B cell (primary cell): ENCODE data around the gene ATP6V1B1. TPM values are rescaled to one million over a fixed set of nuclear protein-coding genes. Genes with fewer than 3 reads are reported as not detected.

Experiments
- ATAC-seq: fragments of 200-7000 bp; cut with Tn5 transposase; one replicate; pipeline ENCODE4 v1.10.0; 2021; ENCODE audit warnings: low read depth, mild to moderate bottlenecking, moderate number of reproducible peaks, moderate library complexity
- CTCF ChIA-PET: fragments of 350-600 bp; sonication (Branson Sonifier 250); formaldehyde crosslinking; loops from one replicate; lab custom pipeline; 2021; ENCODE audit warnings: antibody characterized with exemption, inconsistent platforms; lab: Charles Lee
- POLR2A ChIA-PET: fragments of 350-600 bp; sonication (Branson Sonifier 250); formaldehyde crosslinking; loops from one replicate; lab custom pipeline; 2021; ENCODE audit warnings: antibody characterized with exemption; lab: Charles Lee
- DNase-seq: peaks from one replicate; pipeline ENCODE4 v3.0.0; 2013
- H2AFZ ChIP-seq: 2 replicates; pipeline ENCODE4 v1.6.1; 2012; ENCODE audit warnings: mild to moderate bottlenecking, low read depth, low read length; ENCODE audit not compliant: insufficient read depth, poor library complexity, severe bottlenecking
- H3K27ac ChIP-seq, 2 donors: 1 replicate in 1 of 2; 2 replicates in 1 of 2; pipeline ENCODE4 v1.5.1; 2012 to 2013; ENCODE audit warnings: low read length in 2 of 2, mild to moderate bottlenecking in 2 of 2, moderate library complexity in 1 of 2
- H3K27me3 ChIP-seq, 4 experiments: fragments of 200-600 bp in 1 of 4; sonication (generic) in 1 of 4; replicated peaks in 1 of 4; 1 replicate in 2 of 4; 2 replicates in 2 of 4; pipeline versions ENCODE4 v1.6.1 to v1.7.0; 2013 to 2016; ENCODE audit warnings: low read length in 3 of 4, mild to moderate bottlenecking in 2 of 4, mixed read lengths in 1 of 4, moderate library complexity in 1 of 4; ENCODE audit not compliant: insufficient read depth in 4 of 4, control insufficient read depth in 3 of 4; ENCODE audit errors: control extremely low read depth in 1 of 4
- H3K36me3 ChIP-seq, 2 experiments: replicated peaks in 1 of 2; 1 replicate in 1 of 2; 2 replicates in 1 of 2; pipeline versions ENCODE4 v1.6.1 to v1.7.1; 2013; ENCODE audit warnings: low read length in 1 of 2; ENCODE audit not compliant: insufficient read depth in 2 of 2, control insufficient read depth in 1 of 2; ENCODE audit errors: control extremely low read depth in 1 of 2, extremely low read depth in 1 of 2
- H3K4me1 ChIP-seq, 2 donors: fragments of 200-600 bp in 1 of 2; sonication (generic) in 1 of 2; 1 replicate in 1 of 2; 2 replicates in 1 of 2; pipeline versions ENCODE4 v1.5.1 to v1.6.1; 2013 to 2017; ENCODE audit warnings: low read length in 2 of 2; ENCODE audit not compliant: control insufficient read depth in 2 of 2, insufficient read depth in 2 of 2
- H3K4me2 ChIP-seq: replicated peaks from 2 replicates; pipeline ENCODE3; 2012; ENCODE audit warnings: mild to moderate bottlenecking, low read depth, low read length; ENCODE audit not compliant: poor library complexity, severe bottlenecking
- H3K4me3 ChIP-seq, 5 experiments: fragments of 200-600 bp in 1 of 5; sonication (generic) in 1 of 5; 1 replicate in 3 of 5; 2 replicates in 2 of 5; pipeline versions ENCODE4 v1.5.1 to v1.7.0; 2011 to 2016; ENCODE audit warnings: low read length in 4 of 5, mild to moderate bottlenecking in 4 of 5, low read depth in 2 of 5, control low read depth in 1 of 5, moderate library complexity in 1 of 5; ENCODE audit not compliant: insufficient read depth in 1 of 5; ENCODE audit errors: control extremely low read depth in 1 of 5, extremely low read depth in 1 of 5
- H3K79me2 ChIP-seq: fragments of 200-600 bp; sonication (generic); one replicate; pipeline ENCODE4 v1.6.0; 2016; ENCODE audit warnings: low read length; ENCODE audit not compliant: control insufficient read depth, insufficient read depth
- H3K9ac ChIP-seq: fragments of 200-600 bp; sonication (generic); 2 replicates; pipeline ENCODE4 v1.6.1; 2017; ENCODE audit warnings: mild to moderate bottlenecking, low read length, moderate library complexity
- H3K9me3 ChIP-seq, 3 donors: one replicate each; pipeline versions ENCODE4 v1.6.1 to v1.7.1; 2013; ENCODE audit warnings: low read length in 2 of 3; ENCODE audit not compliant: control insufficient read depth in 2 of 3, insufficient read depth in 1 of 3; ENCODE audit errors: control extremely low read depth in 1 of 3
- H4K20me1 ChIP-seq: 2 replicates; pipeline ENCODE4 v1.6.0; 2012; ENCODE audit warnings: mild to moderate bottlenecking, low read length; ENCODE audit not compliant: insufficient read depth, control insufficient read depth, poor library complexity, severe bottlenecking
- H3K27ac Mint-ChIP-seq: one replicate; pipeline ENCODE4 v1.8.0; 2021; ENCODE audit warnings: mixed read lengths
- H3K27me3 Mint-ChIP-seq: one replicate; pipeline ENCODE4 v1.8.0; 2021; ENCODE audit warnings: mixed read lengths
- H3K4me1 Mint-ChIP-seq: one replicate; pipeline ENCODE4 v1.8.0; 2021; ENCODE audit warnings: mixed read lengths
- H3K4me3 Mint-ChIP-seq: one replicate; pipeline ENCODE4 v1.8.0; 2021; ENCODE audit warnings: mixed read lengths
- H3K9me3 Mint-ChIP-seq: one replicate; pipeline ENCODE4 v1.8.0; 2022; ENCODE audit warnings: mixed read lengths; ENCODE audit not compliant: insufficient read depth
- CTCF ChIP-seq: fragments of 200-600 bp; IDR thresholded peaks from one replicate; pipeline ENCODE4 v1.8.0; 2022; ENCODE audit warnings: antibody characterized with exemption, mild to moderate bottlenecking
- EZH2 ChIP-seq: IDR thresholded peaks from 2 replicates; pipeline ENCODE4 v1.6.1; 2012; ENCODE audit warnings: borderline replicate concordance, low read depth, mild to moderate bottlenecking, moderate library complexity, low read length; ENCODE audit not compliant: insufficient read depth, poor library complexity, severe bottlenecking
- WGBS: methylation state at CpG from one replicate; pipeline ENCODE4 v1.1.5; 2013; ENCODE audit warnings: missing lambda C conversion rate; ENCODE audit not compliant: insufficient coverage; 5-methylcytosine and 5-hydroxymethylcytosine counted together
- intact Hi-C: fragments of 100-400 bp; cut with micrococcal nuclease; formaldehyde crosslinking; loops from one replicate; pipeline ENCODE4 v1.10.0; 2022
- polyA plus RNA-seq: library from polyadenylated mRNA; depleted of rRNA; stranded (reverse); fragments of >200 nt; gene quantifications from 2 replicates; pipeline ENCODE4 v1.2.3, GENCODE V29; 2012
- total RNA-seq, 2 donors: library from RNA; stranded (reverse); fragments of 120-200 nt in 1 of 2; gene quantifications; 1 replicate in 1 of 2; 2 replicates in 1 of 2; pipeline versions ENCODE4 v1.2.3 to v1.2.4, GENCODE V29; 2013 to 2022

ATP6V1B1 gene
- total and polyA plus RNA-seq, 2 donors (not counting 1 experiment from before 2014, with no cell fraction given), result not detected

GRCh38 chr2:71001981-71002570 lies 66.4 kb downstream of the ATP6V1B1 start:
- whole genome bisulfite sequencing, result 89% methylated on average over 7 of the region's 11 CpGs
- Mint-ChIP-seq H3K27ac (no peak overlapping the region), H3K27me3 (peaks cover 12% of the 10 kb centered on the region), H3K9me3 (no peaks in the 10 kb centered on the region), H3K4me3 (no peak overlapping the region), H3K4me1 (peaks cover 5% of the 10 kb centered on the region)
- Histone ChIP-seq H3K36me3 (no peaks in the 10 kb centered on the region), H2AFZ (no peak overlapping the region), H3K9me3 (peaks cover 0 to 5% (median 0%) of the 10 kb centered on the region in 3 donors), H3K4me2 (no peak overlapping the region), H3K27me3 (no peaks in the 10 kb centered on the region), H3K27ac (no peak overlapping the region), H3K79me2 (no peaks in the 10 kb centered on the region), H4K20me1 (no peaks in the 10 kb centered on the region), H3K4me1 (peaks cover 3 to 10% of the 10 kb centered on the region in 2 donors), H3K4me3 (no peak overlapping the region), H3K9ac (no peak overlapping the region)
- ChIA-PET POLR2A (interaction anchor here (0.6 to 1.1 kb wide), 2 partner anchors 24 to 85 kb away, joined by 3 to 4 read pairs; partner anchors contain the start of gene ANKRD53), CTCF (interaction anchor here (0.8 to 3.4 kb wide), 14 partner anchors 9 to 149 kb away, joined by 3 to 49 read pairs (median 6); partner anchors contain the start of genes ANKRD53, MCEE and MPHOSPH10)
- no peak for TF ChIP-seq EZH2
- no peak for TF ChIP-seq CTCF
- ATAC-seq, result no peak
- intact Hi-C loops, result loop anchor here (1.0 kb wide), 2 partner anchors 25 to 37 kb away; no protein-coding TSS in a partner anchor
- DNase-seq, result no peak

GRCh38 chr2:71003396-71003795 lies 67.7 kb downstream of the ATP6V1B1 start:
- Histone ChIP-seq H3K4me2 (no peak overlapping the region), H3K9ac (no peak overlapping the region), H3K27ac (no peak overlapping the region), H3K27me3 (no peaks in the 10 kb centered on the region), H2AFZ (no peak overlapping the region), H3K36me3 (no peaks in the 10 kb centered on the region), H3K9me3 (peaks cover 0 to 5% (median 0%) of the 10 kb centered on the region in 3 donors), H3K4me1 (peaks cover 3 to 10% of the 10 kb centered on the region in 2 donors), H3K4me3 (no peak overlapping the region), H4K20me1 (no peaks in the 10 kb centered on the region), H3K79me2 (no peaks in the 10 kb centered on the region)
- Mint-ChIP-seq H3K4me1 (peaks cover 5% of the 10 kb centered on the region), H3K4me3 (no peak overlapping the region), H3K27me3 (peaks cover 12% of the 10 kb centered on the region), H3K27ac (no peak overlapping the region), H3K9me3 (no peaks in the 10 kb centered on the region)
- ATAC-seq (no peak), DNase-seq (no peak)
- POLR2A ChIA-PET, result no interaction called here
- TF ChIP-seq CTCF, result no peak
- TF ChIP-seq EZH2, result no peak
- CTCF ChIA-PET, result interaction anchor here (3.4 kb wide), 1 partner anchor 38 kb away, joined by 49 read pairs; no protein-coding TSS in a partner anchor
- intact Hi-C loops, result no loop called here
- 93% methylated on average over 5 of the region's 6 CpGs for WGBS
